PC-3 (cell line): Measurements from ENCODE around the gene ADH7. TPM values are rescaled to one million over a fixed set of nuclear protein-coding genes. Genes with fewer than 3 reads are reported as not detected.

Experiments used
- ATAC-seq: fragments of 200-7000 bp; cut with Tn5 transposase; 2 replicates; pipeline ENCODE4 v1.9.1; 2020; ENCODE audit warnings: mild to moderate bottlenecking, moderate library complexity
- BruUV-seq: library from RNA; stranded (reverse); fragments of 400-500 nt; replicated peaks from 2 replicates; lab custom pipeline; 2021; lab: Mats Ljungman, UMichigan
- CTCF ChIA-PET: fragments of 300-600 bp; sonication (Branson Sonifier 250); formaldehyde crosslinking; loops from one replicate; lab custom pipeline; 2022; ENCODE audit warnings: antibody characterized with exemption; lab: Charles Lee
- POLR2A ChIA-PET: fragments of 300-600 bp; sonication (Branson Sonifier 250); formaldehyde crosslinking; loops from one replicate; lab custom pipeline; 2022; ENCODE audit warnings: antibody characterized with exemption; ENCODE audit not compliant: unreplicated experiment; lab: Charles Lee
- DNase-seq: peaks from one replicate; pipeline ENCODE4 v3.0.0-alpha.2; 2015
- H2AFZ ChIP-seq: fragments of 300-600 bp; sonication (generic); 2 replicates; pipeline ENCODE4 v1.6.0; 2016; ENCODE audit warnings: antibody characterized with exemption, low read length
- H3F3A ChIP-seq: fragments of 300-600 bp; sonication (generic); one replicate; pipeline ENCODE4 v1.6.0; 2017; ENCODE audit warnings: antibody characterized with exemption, low read length, control low read depth, mild to moderate bottlenecking; ENCODE audit not compliant: unreplicated experiment
- H3K27ac ChIP-seq: fragments of 300-600 bp; sonication (generic); 2 replicates; pipeline ENCODE4 v1.5.1; 2016; ENCODE audit warnings: mild to moderate bottlenecking, low read length
- H3K27me3 ChIP-seq: fragments of 300-600 bp; sonication (generic); 2 replicates; pipeline ENCODE4 v1.6.1; 2016; ENCODE audit warnings: low read length, mixed read lengths
- H3K36me3 ChIP-seq: fragments of 300-600 bp; sonication (generic); 2 replicates; pipeline ENCODE4 v1.6.1; 2016; ENCODE audit warnings: low read depth, mixed run types, low read length, mixed read lengths
- H3K4me1 ChIP-seq: fragments of 300-600 bp; sonication (generic); 2 replicates; pipeline ENCODE4 v1.5.1; 2016; ENCODE audit warnings: low read length; ENCODE audit not compliant: insufficient read depth
- H3K4me2 ChIP-seq: fragments of 300-600 bp; sonication (generic); 2 replicates; pipeline ENCODE4 v1.6.0; 2016; ENCODE audit warnings: low read length
- H3K4me3 ChIP-seq: fragments of 300-600 bp; sonication (generic); 2 replicates; pipeline ENCODE4 v1.5.1; 2016; ENCODE audit warnings: mild to moderate bottlenecking, low read length, mixed read lengths
- H3K79me2 ChIP-seq: fragments of 300-600 bp; sonication (generic); 2 replicates; pipeline ENCODE4 v1.6.1; 2017; ENCODE audit warnings: low read length, mixed read lengths
- H3K9ac ChIP-seq: fragments of 300-600 bp; sonication (generic); 2 replicates; pipeline ENCODE4 v1.6.0; 2016; ENCODE audit warnings: mild to moderate bottlenecking, low read length
- H3K9me2 ChIP-seq: fragments of 300-600 bp; sonication (generic); replicated peaks from 2 replicates; pipeline ENCODE4 v1.6.1; 2016; ENCODE audit warnings: mixed run types, low read length, mixed read lengths
- H3K9me3 ChIP-seq: fragments of 300-600 bp; sonication (generic); 2 replicates; pipeline ENCODE4 v1.6.1; 2016; ENCODE audit warnings: low read length, mixed read lengths
- H4K20me1 ChIP-seq: fragments of 300-600 bp; sonication (generic); 2 replicates; pipeline ENCODE4 v1.6.1; 2016; ENCODE audit warnings: low read length, mixed read lengths
- EZH2 ChIP-seq: fragments of 300-600 bp; sonication (generic); IDR thresholded peaks from one replicate; pipeline ENCODE4 v1.6.1; 2017; ENCODE audit warnings: antibody characterized with exemption, mild to moderate bottlenecking, low read length; ENCODE audit not compliant: unreplicated experiment
- EZH2phosphoT487 ChIP-seq: fragments of 300-600 bp; sonication (generic); IDR thresholded peaks from 2 replicates; pipeline ENCODE4 v1.6.1; 2018; ENCODE audit warnings: mild to moderate bottlenecking, antibody characterized with exemption, low read length, borderline replicate concordance
- intact Hi-C: fragments of 100-400 bp; cut with micrococcal nuclease; formaldehyde crosslinking; loops from 2 replicates; pipeline ENCODE4 v1.9.0; 2023
- total RNA-seq: library from RNA; depleted of rRNA; stranded (reverse); fragments of >200 nt; gene quantifications from 2 replicates; pipeline ENCODE4 v1.2.3, GENCODE V29; 2014
- TF ChIP-seq, protein P1 (sequence below): fragments of 300-600 bp; sonication (generic); conservative IDR thresholded peaks from 2 replicates; pipeline ENCODE4 v1.5.1; 2017; ENCODE audit warnings: antibody characterized with exemption, low read depth, mild to moderate bottlenecking, low read length

The ADH7 gene
- total RNA-seq, 1 experiment from 2014 or later: not detected

- no peak for DNase-seq
- H2AFZ ChIP-seq: no peak overlapping the region
- H3K27me3 ChIP-seq: no peaks in the 10 kb centered on the region
- BruUV-seq: no TSS peak
- no peaks in the 10 kb centered on the region for H3K9me2 ChIP-seq
- H3K27ac ChIP-seq: no peak overlapping the region
- no peaks in the 10 kb centered on the region for H3F3A ChIP-seq
- no peaks in the 10 kb centered on the region for H4K20me1 ChIP-seq
- no peaks in the 10 kb centered on the region for H3K9me3 ChIP-seq
- ChIA-PET CTCF (no interaction called here), POLR2A (no interaction called here)
- H3K4me2 ChIP-seq: no peak overlapping the region
- no peaks in the 10 kb centered on the region for H3K4me1 ChIP-seq
- no peak for ATAC-seq
- intact Hi-C loops: no loop called here
- TF ChIP-seq EZH2: no peak
- TF ChIP-seq, protein P1, sequence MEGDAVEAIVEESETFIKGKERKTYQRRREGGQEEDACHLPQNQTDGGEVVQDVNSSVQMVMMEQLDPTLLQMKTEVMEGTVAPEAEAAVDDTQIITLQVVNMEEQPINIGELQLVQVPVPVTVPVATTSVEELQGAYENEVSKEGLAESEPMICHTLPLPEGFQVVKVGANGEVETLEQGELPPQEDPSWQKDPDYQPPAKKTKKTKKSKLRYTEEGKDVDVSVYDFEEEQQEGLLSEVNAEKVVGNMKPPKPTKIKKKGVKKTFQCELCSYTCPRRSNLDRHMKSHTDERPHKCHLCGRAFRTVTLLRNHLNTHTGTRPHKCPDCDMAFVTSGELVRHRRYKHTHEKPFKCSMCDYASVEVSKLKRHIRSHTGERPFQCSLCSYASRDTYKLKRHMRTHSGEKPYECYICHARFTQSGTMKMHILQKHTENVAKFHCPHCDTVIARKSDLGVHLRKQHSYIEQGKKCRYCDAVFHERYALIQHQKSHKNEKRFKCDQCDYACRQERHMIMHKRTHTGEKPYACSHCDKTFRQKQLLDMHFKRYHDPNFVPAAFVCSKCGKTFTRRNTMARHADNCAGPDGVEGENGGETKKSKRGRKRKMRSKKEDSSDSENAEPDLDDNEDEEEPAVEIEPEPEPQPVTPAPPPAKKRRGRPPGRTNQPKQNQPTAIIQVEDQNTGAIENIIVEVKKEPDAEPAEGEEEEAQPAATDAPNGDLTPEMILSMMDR: no peak
- no peak for TF ChIP-seq EZH2phosphoT487
- H3K36me3 ChIP-seq: no peaks in the 10 kb centered on the region
- H3K79me2 ChIP-seq: no peaks in the 10 kb centered on the region
- no peak overlapping the region for H3K4me3 ChIP-seq
- H3K9ac ChIP-seq: no peak overlapping the region
Observed at GRCh38 chr4:99382745-99383360, 52.3 kb downstream of the ADH7 start.

GRCh38 chr4:99381588-99382175 lies 53.5 kb downstream of the ADH7 start:
- CTCF ChIA-PET: no interaction called here
- Histone ChIP-seq H3F3A (no peaks in the 10 kb centered on the region), H3K4me2 (no peak overlapping the region), H3K9me3 (no peaks in the 10 kb centered on the region), H3K27ac (no peak overlapping the region), H3K79me2 (no peaks in the 10 kb centered on the region), H3K27me3 (no peaks in the 10 kb centered on the region), H3K4me1 (no peaks in the 10 kb centered on the region), H3K4me3 (no peak overlapping the region), H3K36me3 (no peaks in the 10 kb centered on the region), H3K9ac (no peak overlapping the region), H3K9me2 (no peaks in the 10 kb centered on the region), H2AFZ (no peak overlapping the region), H4K20me1 (no peaks in the 10 kb centered on the region)
- intact Hi-C loops: no loop called here
- BruUV-seq: no TSS peak
- POLR2A ChIA-PET: no interaction called here
- DNase-seq: no peak
- no peak for TF ChIP-seq EZH2phosphoT487
- no peak for ATAC-seq

- no TSS peak for BruUV-seq
- H3K4me1 ChIP-seq: no peaks in the 10 kb centered on the region
- H3K4me3 ChIP-seq: no peak overlapping the region
- H3K36me3 ChIP-seq: no peaks in the 10 kb centered on the region
- no peak overlapping the region for H2AFZ ChIP-seq
- H3K9me2 ChIP-seq: no peaks in the 10 kb centered on the region
- H3F3A ChIP-seq: no peaks in the 10 kb centered on the region
- no peaks in the 10 kb centered on the region for H3K79me2 ChIP-seq
- no peaks in the 10 kb centered on the region for H3K9me3 ChIP-seq
- CTCF ChIA-PET: no interaction called here
- H3K27ac ChIP-seq: no peak overlapping the region
- POLR2A ChIA-PET: no interaction called here
- TF ChIP-seq, protein P1: no peak
- no peak for TF ChIP-seq EZH2phosphoT487
- TF ChIP-seq EZH2: no peak
- DNase-seq: no peak
- intact Hi-C loops: no loop called here
- no peak overlapping the region for H3K4me2 ChIP-seq
- no peaks in the 10 kb centered on the region for H3K27me3 ChIP-seq
- H3K9ac ChIP-seq: no peak overlapping the region
- no peaks in the 10 kb centered on the region for H4K20me1 ChIP-seq
- no peak for ATAC-seq
Observed at GRCh38 chr4:99379571-99379970, 55.6 kb downstream of the ADH7 start.
